IMR-90 (cell line): ENCODE data around the gene LPAR2. TPM values are rescaled to one million over a fixed set of nuclear protein-coding genes. Genes with fewer than 3 reads are reported as not detected.

Source experiments
- ATAC-seq: fragments of 200-7000 bp; cut with Tn5 transposase; 2 replicates; pipeline ENCODE4 v1.9.1; 2020; ENCODE audit warnings: low read depth, mild to moderate bottlenecking, moderate library complexity
- BruUV-seq: library from RNA; stranded (reverse); fragments of 400-500 nt; replicated peaks from 2 replicates; lab custom pipeline; 2021; lab: Mats Ljungman, UMichigan
- CTCF ChIA-PET: fragments of 300-600 bp; formaldehyde crosslinking; extraction: SDS; loops from one replicate; lab custom pipeline; 2021; ENCODE audit warnings: antibody characterized with exemption; lab: Yijun Ruan, JAX
- POLR2A ChIA-PET: fragments of 300-600 bp; sonication (Branson Sonifier 250); formaldehyde crosslinking; loops from one replicate; lab custom pipeline; 2022; ENCODE audit warnings: antibody characterized with exemption; ENCODE audit not compliant: unreplicated experiment; lab: Charles Lee
- DNase-seq: peaks from one replicate; pipeline ENCODE4 v3.0.0; 2013
- H2AFZ ChIP-seq: replicated peaks from 2 replicates; pipeline ENCODE3; 2013; ENCODE audit warnings: low read length, mild to moderate bottlenecking; ENCODE audit not compliant: poor library complexity
- H2AK5ac ChIP-seq: 2 replicates; pipeline ENCODE4 v1.6.1; 2013; ENCODE audit warnings: low read depth, low read length, inconsistent platforms
- H2AK9ac ChIP-seq: replicated peaks from 2 replicates; pipeline ENCODE3; 2013; ENCODE audit warnings: mild to moderate bottlenecking, low read depth, low read length, moderate library complexity; ENCODE audit not compliant: poor library complexity
- H2BK120ac ChIP-seq: 2 replicates; pipeline ENCODE4 v1.6.1; 2013; ENCODE audit warnings: low read depth, low read length, inconsistent platforms
- H2BK15ac ChIP-seq: 3 replicates; pipeline ENCODE4 v1.6.1; 2013; ENCODE audit warnings: low read depth, low read length, inconsistent platforms
- H2BK20ac ChIP-seq: 2 replicates; pipeline ENCODE4 v1.6.1; 2013; ENCODE audit warnings: low read depth, mild to moderate bottlenecking, inconsistent platforms, low read length, moderate library complexity
- H2BK5ac ChIP-seq: 2 replicates; pipeline ENCODE4 v1.6.1; 2013; ENCODE audit warnings: mild to moderate bottlenecking, low read depth, low read length, inconsistent platforms; ENCODE audit not compliant: poor library complexity, severe bottlenecking
- H3K14ac ChIP-seq: replicated peaks from 2 replicates; pipeline ENCODE4 v1.6.1; 2013; ENCODE audit warnings: low read depth, low read length, inconsistent platforms
- H3K18ac ChIP-seq: 2 replicates; pipeline ENCODE4 v1.6.1; 2013; ENCODE audit warnings: low read depth, low read length, control low read depth
- H3K23ac ChIP-seq: 2 replicates; pipeline ENCODE4 v1.6.1; 2013; ENCODE audit warnings: low read depth, low read length, inconsistent platforms
- H3K27ac ChIP-seq: 2 replicates; pipeline ENCODE4 v1.5.1; 2013; ENCODE audit warnings: mild to moderate bottlenecking, control low read depth, low read length; ENCODE audit not compliant: insufficient read depth
- H3K27me3 ChIP-seq: 2 replicates; pipeline ENCODE4 v1.6.1; 2013; ENCODE audit warnings: low read length; ENCODE audit not compliant: control insufficient read depth, insufficient read depth
- H3K36me3 ChIP-seq: 2 replicates; pipeline ENCODE4 v1.6.1; 2013; ENCODE audit warnings: low read length, mixed read lengths; ENCODE audit not compliant: control insufficient read depth, insufficient read depth
- H3K4ac ChIP-seq: 2 replicates; pipeline ENCODE4 v1.6.1; 2013; ENCODE audit warnings: low read depth, low read length, inconsistent platforms
- H3K4me1 ChIP-seq: 2 replicates; pipeline ENCODE4 v1.6.1; 2013; ENCODE audit warnings: low read length, mixed read lengths; ENCODE audit not compliant: control insufficient read depth, insufficient read depth
- H3K4me2 ChIP-seq: 2 replicates; pipeline ENCODE4 v1.6.1; 2013; ENCODE audit warnings: low read depth, mild to moderate bottlenecking, control low read depth, low read length, moderate library complexity
- H3K4me3 ChIP-seq: 2 replicates; pipeline ENCODE4 v1.5.1; 2013; ENCODE audit warnings: low read depth, mild to moderate bottlenecking, control low read depth, low read length, moderate library complexity; ENCODE audit not compliant: insufficient read depth
- H3K56ac ChIP-seq: 2 replicates; pipeline ENCODE4 v1.6.1; 2013; ENCODE audit warnings: low read length, inconsistent platforms; ENCODE audit not compliant: insufficient read depth; ENCODE audit errors: extremely low read depth
- H3K79me1 ChIP-seq, 2 experiments: 2 replicates each; pipeline ENCODE4 v1.6.1; 2013; ENCODE audit warnings: low read length in 2 of 2, inconsistent platforms in 1 of 2, low read depth in 1 of 2
- H3K9ac ChIP-seq: 2 replicates; pipeline ENCODE4 v1.6.1; 2013; ENCODE audit warnings: low read depth, low read length, control low read depth
- H3K9me1 ChIP-seq: 2 replicates; pipeline ENCODE4 v1.6.1; 2013; ENCODE audit warnings: low read length, inconsistent platforms; ENCODE audit not compliant: insufficient read depth
- H3K9me3 ChIP-seq: 2 replicates; pipeline ENCODE4 v1.6.1; 2013; ENCODE audit warnings: low read length; ENCODE audit not compliant: control insufficient read depth, insufficient read depth
- H4K20me1 ChIP-seq: 2 replicates; pipeline ENCODE4 v1.6.1; 2013; ENCODE audit warnings: low read length, inconsistent platforms; ENCODE audit not compliant: insufficient read depth
- H4K5ac ChIP-seq: 2 replicates; pipeline ENCODE4 v1.6.1; 2013; ENCODE audit warnings: mild to moderate bottlenecking, low read depth, low read length, control low read depth
- H4K8ac ChIP-seq, 2 experiments: 2 replicates each; pipeline ENCODE4 v1.6.1; 2013; ENCODE audit warnings: low read depth in 2 of 2, low read length in 2 of 2, control low read depth in 1 of 2, inconsistent platforms in 1 of 2
- H4K91ac ChIP-seq: 2 replicates; pipeline ENCODE4 v1.6.1; 2013; ENCODE audit warnings: low read depth, low read length, inconsistent platforms; ENCODE audit not compliant: insufficient read depth
- BHLHE40 ChIP-seq: fragments of 150-350 bp; IDR thresholded peaks from 2 replicates; pipeline ENCODE4 v1.6.1; 2016; ENCODE audit warnings: mild to moderate bottlenecking, low read depth, low read length
- CEBPB ChIP-seq: IDR thresholded peaks from 2 replicates; pipeline ENCODE4 v1.6.1; 2012; ENCODE audit warnings: low read depth, low read length, improper control_type of control experiment
- CHD1 ChIP-seq: IDR thresholded peaks from 2 replicates; pipeline ENCODE4 v1.6.1; 2012; ENCODE audit warnings: low read depth, low read length, improper control_type of control experiment
- ELK1 ChIP-seq: fragments of 150-350 bp; IDR thresholded peaks from 2 replicates; pipeline ENCODE4 v1.6.1; 2016; ENCODE audit warnings: low read depth, mild to moderate bottlenecking, low read length, moderate library complexity, borderline replicate concordance
- FOS ChIP-seq: fragments of 150-350 bp; IDR thresholded peaks from 2 replicates; pipeline ENCODE4 v1.6.1; 2016; ENCODE audit warnings: low read depth, low read length
- MAFK ChIP-seq: IDR thresholded peaks from 2 replicates; pipeline ENCODE4 v1.6.1; 2012; ENCODE audit warnings: low read depth, low read length, improper control_type of control experiment
- MAZ ChIP-seq: IDR thresholded peaks from 2 replicates; pipeline ENCODE4 v1.6.1; 2012; ENCODE audit warnings: low read depth, mild to moderate bottlenecking, low read length, improper control_type of control experiment, moderate library complexity, borderline replicate concordance
- MXI1 ChIP-seq: IDR thresholded peaks from 2 replicates; pipeline ENCODE4 v1.6.1; 2012; ENCODE audit warnings: low read depth, mild to moderate bottlenecking, low read length, moderate library complexity, borderline replicate concordance
- NFE2L2 ChIP-seq: fragments of 150-350 bp; IDR thresholded peaks from 2 replicates; pipeline ENCODE4 v1.6.1; 2016; ENCODE audit warnings: low read depth, mild to moderate bottlenecking, low read length
- POLR2A ChIP-seq: IDR thresholded peaks from 2 replicates; pipeline ENCODE4 v1.6.1; 2012; ENCODE audit warnings: mild to moderate bottlenecking, low read depth, low read length
- RAD21 ChIP-seq: IDR thresholded peaks from 2 replicates; pipeline ENCODE4 v1.6.1; 2012; ENCODE audit warnings: low read length, improper control_type of control experiment
- RCOR1 ChIP-seq: IDR thresholded peaks from 2 replicates; pipeline ENCODE4 v1.6.1; 2012; ENCODE audit warnings: mild to moderate bottlenecking, low read length, improper control_type of control experiment; ENCODE audit not compliant: insufficient replicate concordance
- RFX5 ChIP-seq: IDR thresholded peaks from 2 replicates; pipeline ENCODE4 v1.8.0; 2012; ENCODE audit warnings: low read depth, mild to moderate bottlenecking, low read length, moderate library complexity
- SMC3 ChIP-seq: fragments of 150-350 bp; IDR thresholded peaks from 2 replicates; pipeline ENCODE4 v1.6.1; 2016; ENCODE audit warnings: low read depth, mild to moderate bottlenecking, antibody characterized with exemption, low read length, moderate library complexity
- WGBS, 2 experiments: methylation state at CpG; one replicate each; pipeline versions ENCODE4 v1.1.5 to v1.1.7; 2013; ENCODE audit warnings: missing lambda C conversion rate in 2 of 2; ENCODE audit not compliant: insufficient read length in 1 of 2; ENCODE audit errors: extremely low coverage in 2 of 2; 5-methylcytosine and 5-hydroxymethylcytosine counted together
- dilution Hi-C: fragments of 300-500 bp; cut with HindIII; formaldehyde crosslinking; loops from one replicate; pipeline ENCODE4 v1.14.3; 2018; ENCODE audit warnings: low sequenced_read_pairs; ENCODE audit not compliant: unreplicated experiment
- in situ Hi-C: fragments of 300-500 bp; cut with MboI; formaldehyde crosslinking; loops from 3 replicates; pipeline ENCODE4 v1.14.3; 2019; ENCODE audit warnings: low sequenced_read_pairs, inconsistent platforms, mixed read lengths
- intact Hi-C: fragments of 100-400 bp; cut with micrococcal nuclease; formaldehyde crosslinking; loops from 2 replicates; pipeline ENCODE4 v1.10.0; 2022
- polyA plus RNA-seq, 3 experiments: library from polyadenylated mRNA; depleted of rRNA; stranded (reverse); fragments of >200 nt; gene quantifications; 2 replicates each; pipeline ENCODE4 v1.2.3, GENCODE V29; 2012; ENCODE audit warnings: low replicate concordance in 1 of 3
- total RNA-seq: library from RNA; depleted of rRNA; stranded (reverse); fragments of >200 nt; gene quantifications from 2 replicates; pipeline ENCODE4 v1.2.3, GENCODE V29; 2012
- TF ChIP-seq, protein P1 (sequence below): conservative IDR thresholded peaks from 2 replicates; pipeline ENCODE4 v1.5.1; 2012; ENCODE audit warnings: mild to moderate bottlenecking, low read depth, low read length, improper control_type of control experiment
- TF ChIP-seq, protein P2 (sequence below): fragments of 150-350 bp; IDR thresholded peaks from 2 replicates; pipeline ENCODE4 v1.6.1; 2017; ENCODE audit warnings: mild to moderate bottlenecking, antibody characterized with exemption, low read length, low read depth

LPAR2 gene
- total and polyA plus RNA-seq, 2 of the 4 experiments (the other 2 are of a cell fraction) = under 0.01 to 5.4 TPM

DNA sequence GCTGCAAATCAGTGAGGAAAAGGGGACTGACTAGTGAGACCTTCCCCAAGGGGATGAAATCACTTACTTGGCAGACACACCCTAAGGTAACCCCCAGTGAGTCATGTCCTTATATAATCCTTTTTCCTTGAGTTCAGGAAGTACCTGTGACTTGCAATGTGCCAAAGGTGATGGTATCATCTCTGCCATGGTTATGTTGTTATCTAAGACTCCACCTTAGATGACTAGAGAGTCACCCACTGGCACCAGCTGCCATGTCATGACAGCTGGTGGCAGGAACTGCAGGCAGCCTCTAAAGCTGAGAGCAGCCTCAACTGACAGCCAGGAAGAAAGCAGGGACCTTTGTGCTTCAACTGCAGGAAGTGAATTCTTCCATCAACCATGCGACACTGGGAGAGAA, 22.0 kb downstream of the LPAR2 start:
- BruUV-seq = no TSS peak
- intact Hi-C loops (no loop called here), dilution Hi-C loops (no loop called here), in situ Hi-C loops (no loop called here)
- ATAC-seq = no peak
- no peak overlapping the region for H3K4ac ChIP-seq
- H2BK120ac ChIP-seq = no peak overlapping the region
- no peak overlapping the region for H2AK9ac ChIP-seq
- no peak overlapping the region for H4K5ac ChIP-seq
- no peak overlapping the region for H2BK15ac ChIP-seq
- no peak overlapping the region for H3K56ac ChIP-seq
- H3K9me3 ChIP-seq = no peaks in the 10 kb centered on the region
- ChIA-PET POLR2A (no interaction called here), CTCF (no interaction called here)
- no peak overlapping the region for H4K8ac ChIP-seq
- H3K14ac ChIP-seq = no peak overlapping the region
- H3K23ac ChIP-seq = no peak overlapping the region
- no peaks in the 10 kb centered on the region for H4K20me1 ChIP-seq
- no peak overlapping the region for H3K18ac ChIP-seq
- H3K27ac ChIP-seq = no peak overlapping the region
- no peak overlapping the region for H2AK5ac ChIP-seq
- peak; percentile 10 for DNase-seq
- H2AFZ ChIP-seq = peak overlapping the region; percentile 13
- TF ChIP-seq SMC3 (no peak), FOS (no peak), RCOR1 (no peak), NFE2L2 (no peak), MAFK (no peak), RAD21 (no peak), ELK1 (no peak), MAZ (no peak), BHLHE40 (no peak), CEBPB (no peak), CHD1 (no peak), POLR2A (no peak), RFX5 (no peak), MXI1 (no peak)
- TF ChIP-seq, protein P1, sequence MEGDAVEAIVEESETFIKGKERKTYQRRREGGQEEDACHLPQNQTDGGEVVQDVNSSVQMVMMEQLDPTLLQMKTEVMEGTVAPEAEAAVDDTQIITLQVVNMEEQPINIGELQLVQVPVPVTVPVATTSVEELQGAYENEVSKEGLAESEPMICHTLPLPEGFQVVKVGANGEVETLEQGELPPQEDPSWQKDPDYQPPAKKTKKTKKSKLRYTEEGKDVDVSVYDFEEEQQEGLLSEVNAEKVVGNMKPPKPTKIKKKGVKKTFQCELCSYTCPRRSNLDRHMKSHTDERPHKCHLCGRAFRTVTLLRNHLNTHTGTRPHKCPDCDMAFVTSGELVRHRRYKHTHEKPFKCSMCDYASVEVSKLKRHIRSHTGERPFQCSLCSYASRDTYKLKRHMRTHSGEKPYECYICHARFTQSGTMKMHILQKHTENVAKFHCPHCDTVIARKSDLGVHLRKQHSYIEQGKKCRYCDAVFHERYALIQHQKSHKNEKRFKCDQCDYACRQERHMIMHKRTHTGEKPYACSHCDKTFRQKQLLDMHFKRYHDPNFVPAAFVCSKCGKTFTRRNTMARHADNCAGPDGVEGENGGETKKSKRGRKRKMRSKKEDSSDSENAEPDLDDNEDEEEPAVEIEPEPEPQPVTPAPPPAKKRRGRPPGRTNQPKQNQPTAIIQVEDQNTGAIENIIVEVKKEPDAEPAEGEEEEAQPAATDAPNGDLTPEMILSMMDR = no peak
- TF ChIP-seq, protein P2, sequence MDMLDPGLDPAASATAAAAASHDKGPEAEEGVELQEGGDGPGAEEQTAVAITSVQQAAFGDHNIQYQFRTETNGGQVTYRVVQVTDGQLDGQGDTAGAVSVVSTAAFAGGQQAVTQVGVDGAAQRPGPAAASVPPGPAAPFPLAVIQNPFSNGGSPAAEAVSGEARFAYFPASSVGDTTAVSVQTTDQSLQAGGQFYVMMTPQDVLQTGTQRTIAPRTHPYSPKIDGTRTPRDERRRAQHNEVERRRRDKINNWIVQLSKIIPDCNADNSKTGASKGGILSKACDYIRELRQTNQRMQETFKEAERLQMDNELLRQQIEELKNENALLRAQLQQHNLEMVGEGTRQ = no peak
- H3K27me3 ChIP-seq = no peaks in the 10 kb centered on the region
- H3K4me1 ChIP-seq = no peaks in the 10 kb centered on the region
- no peak overlapping the region for H3K4me2 ChIP-seq
- no peak overlapping the region for H4K91ac ChIP-seq
- H3K9me1 ChIP-seq = peaks cover 5% of the 10 kb centered on the region
- H3K4me3 ChIP-seq = no peak overlapping the region
- no peaks in the 10 kb centered on the region for H3K36me3 ChIP-seq
- H3K79me1 ChIP-seq = peaks cover 4 to 9% of the 10 kb centered on the region in 2 experiments; a peak in 2 of 4 replicates
- H3K9ac ChIP-seq = no peak overlapping the region
- no peak overlapping the region for H2BK5ac ChIP-seq
- no CpG with 5 or more reads among the region's 1 CpG for WGBS, 2 experiments
- H2BK20ac ChIP-seq = no peak overlapping the region
